ENCODE measurements around the gene IGF2BP2. TPM values are rescaled to one million over a fixed set of nuclear protein-coding genes. Genes with fewer than 3 reads are reported as not detected.

Gene IGF2BP2
- total and polyA plus RNA-seq, 9 of the 15 experiments (the other 6 are each of a cell fraction or from before 2014, with no cell fraction given): 3.2 to 59.6 (median 30.5) TPM

DNA sequence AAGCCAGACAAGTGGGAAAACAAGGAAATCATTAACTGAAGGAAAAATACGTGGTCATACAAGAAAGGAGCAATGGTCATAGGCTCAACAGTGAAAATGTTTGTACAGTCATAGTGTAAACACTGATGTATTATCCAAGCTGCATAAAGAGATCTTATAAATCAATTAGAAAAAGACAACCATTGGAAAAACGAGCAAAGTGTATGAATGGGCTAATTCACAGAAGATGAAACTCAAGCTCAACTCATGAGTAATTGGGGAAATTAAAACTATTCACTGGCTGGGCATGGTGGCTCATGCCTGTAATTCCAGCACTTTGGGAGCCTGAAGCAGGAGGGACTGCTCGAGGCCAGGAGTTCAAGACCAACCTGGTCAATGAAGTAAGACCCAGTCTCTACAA is 6.4 kb upstream of the IGF2BP2 start (continued):
- TF ChIP-seq, protein P1, sequence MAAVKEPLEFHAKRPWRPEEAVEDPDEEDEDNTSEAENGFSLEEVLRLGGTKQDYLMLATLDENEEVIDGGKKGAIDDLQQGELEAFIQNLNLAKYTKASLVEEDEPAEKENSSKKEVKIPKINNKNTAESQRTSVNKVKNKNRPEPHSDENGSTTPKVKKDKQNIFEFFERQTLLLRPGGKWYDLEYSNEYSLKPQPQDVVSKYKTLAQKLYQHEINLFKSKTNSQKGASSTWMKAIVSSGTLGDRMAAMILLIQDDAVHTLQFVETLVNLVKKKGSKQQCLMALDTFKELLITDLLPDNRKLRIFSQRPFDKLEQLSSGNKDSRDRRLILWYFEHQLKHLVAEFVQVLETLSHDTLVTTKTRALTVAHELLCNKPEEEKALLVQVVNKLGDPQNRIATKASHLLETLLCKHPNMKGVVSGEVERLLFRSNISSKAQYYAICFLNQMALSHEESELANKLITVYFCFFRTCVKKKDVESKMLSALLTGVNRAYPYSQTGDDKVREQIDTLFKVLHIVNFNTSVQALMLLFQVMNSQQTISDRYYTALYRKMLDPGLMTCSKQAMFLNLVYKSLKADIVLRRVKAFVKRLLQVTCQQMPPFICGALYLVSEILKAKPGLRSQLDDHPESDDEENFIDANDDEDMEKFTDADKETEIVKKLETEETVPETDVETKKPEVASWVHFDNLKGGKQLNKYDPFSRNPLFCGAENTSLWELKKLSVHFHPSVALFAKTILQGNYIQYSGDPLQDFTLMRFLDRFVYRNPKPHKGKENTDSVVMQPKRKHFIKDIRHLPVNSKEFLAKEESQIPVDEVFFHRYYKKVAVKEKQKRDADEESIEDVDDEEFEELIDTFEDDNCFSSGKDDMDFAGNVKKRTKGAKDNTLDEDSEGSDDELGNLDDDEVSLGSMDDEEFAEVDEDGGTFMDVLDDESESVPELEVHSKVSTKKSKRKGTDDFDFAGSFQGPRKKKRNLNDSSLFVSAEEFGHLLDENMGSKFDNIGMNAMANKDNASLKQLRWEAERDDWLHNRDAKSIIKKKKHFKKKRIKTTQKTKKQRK (IDR thresholded peaks at IDR 0.05; ENCODE audit: borderline replicate concordance, low read depth, low read length): no peak

DNA sequence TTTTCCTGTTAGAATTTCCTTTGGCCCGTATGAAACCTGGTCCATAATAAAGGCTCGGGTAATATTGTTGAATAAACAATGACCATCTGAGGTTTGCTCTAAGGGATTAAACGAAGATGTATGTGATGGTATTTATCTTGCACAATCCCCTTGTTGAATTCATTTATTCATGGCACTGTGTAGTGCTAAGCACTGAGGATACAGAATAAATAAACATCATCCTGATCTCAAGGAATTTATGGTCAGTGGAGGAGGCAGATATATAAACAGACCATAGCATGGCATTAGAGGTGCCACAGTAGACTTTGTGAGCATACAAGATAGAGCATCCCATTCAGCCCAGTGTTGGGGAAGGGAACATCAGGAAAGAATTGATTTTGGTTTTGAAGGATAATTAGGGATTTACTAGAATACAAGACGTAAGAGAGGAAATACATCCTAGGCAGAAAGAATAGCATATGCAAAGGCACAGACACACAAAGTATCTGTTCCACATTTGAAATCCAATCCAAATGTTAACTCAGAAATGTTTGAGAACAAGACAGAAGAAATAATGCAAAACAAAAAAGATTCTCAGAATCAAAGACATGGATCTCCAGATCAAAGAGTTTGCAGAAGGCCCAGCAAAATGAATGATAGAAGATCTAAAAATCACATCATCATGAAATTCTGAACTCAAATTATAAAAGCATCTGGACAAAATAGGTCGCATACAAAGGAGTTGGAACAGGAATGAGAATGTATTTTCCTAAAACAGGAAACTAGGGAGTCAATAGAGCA is 5.4 kb upstream of the IGF2BP2 start:
- ATAC-seq: no peak
- H2AFZ ChIP-seq (ENCODE audit: low read depth, low read length): no peak overlapping the region
- H3K9me1 ChIP-seq (ENCODE audit: control insufficient read depth, insufficient read depth, low read length): no peaks in the 10 kb centered on the region
- H3K27ac ChIP-seq (ENCODE audit: extremely low read depth, low read depth, low read length): no peak overlapping the region
- no peak overlapping the region for H3K9ac ChIP-seq (ENCODE audit: insufficient read depth in 1 of 2, low read depth in 2 of 2, low read length in 2 of 2)
- no peak overlapping the region for H3K4me3 ChIP-seq
- no peaks in the 10 kb centered on the region for H4K20me1 ChIP-seq (replicated peaks; ENCODE audit: control insufficient read depth, insufficient read depth, low read length)
- H3K4me2 ChIP-seq (ENCODE audit: insufficient read depth, low read length): no peak overlapping the region
- 74% methylated on average over 5 of the region's 5 CpGs for WGBS (ENCODE audit: insufficient coverage, low coverage, missing lambda C conversion rate)
- H3K4me1 ChIP-seq (replicated peaks in 1 of 2; ENCODE audit: control insufficient read depth in 2 of 2, insufficient read depth in 2 of 2, low read length in 2 of 2): peaks cover 6 to 11% of the 10 kb centered on the region in 2 experiments; a peak in 4 of 5 replicates
- no TSS peak for BruUV-seq (replicated peaks)
- in situ Hi-C loops (cut with MboI): no loop called here
- DNase-seq (ENCODE audit: extremely low read depth in 1 of 4, low spot score in 3 of 4): no peak
- CTCF ChIA-PET (ENCODE audit: low intra/inter-chr PET ratio): no interaction called here
- no peak for TF ChIP-seq BACH1 (tag; IDR thresholded peaks at IDR 0.05)
- no peak for TF ChIP-seq TAF7 (tag; IDR thresholded peaks at IDR 0.05)
- no peak for TF ChIP-seq HNRNPH1 (optimal IDR thresholded peaks at IDR 0.05; ENCODE audit: low read depth, low read length)
- TF ChIP-seq, protein P2, sequence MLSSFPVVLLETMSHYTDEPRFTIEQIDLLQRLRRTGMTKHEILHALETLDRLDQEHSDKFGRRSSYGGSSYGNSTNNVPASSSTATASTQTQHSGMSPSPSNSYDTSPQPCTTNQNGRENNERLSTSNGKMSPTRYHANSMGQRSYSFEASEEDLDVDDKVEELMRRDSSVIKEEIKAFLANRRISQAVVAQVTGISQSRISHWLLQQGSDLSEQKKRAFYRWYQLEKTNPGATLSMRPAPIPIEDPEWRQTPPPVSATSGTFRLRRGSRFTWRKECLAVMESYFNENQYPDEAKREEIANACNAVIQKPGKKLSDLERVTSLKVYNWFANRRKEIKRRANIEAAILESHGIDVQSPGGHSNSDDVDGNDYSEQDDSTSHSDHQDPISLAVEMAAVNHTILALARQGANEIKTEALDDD (IDR thresholded peaks at IDR 0.05): no peak
- TF ChIP-seq, protein P3, sequence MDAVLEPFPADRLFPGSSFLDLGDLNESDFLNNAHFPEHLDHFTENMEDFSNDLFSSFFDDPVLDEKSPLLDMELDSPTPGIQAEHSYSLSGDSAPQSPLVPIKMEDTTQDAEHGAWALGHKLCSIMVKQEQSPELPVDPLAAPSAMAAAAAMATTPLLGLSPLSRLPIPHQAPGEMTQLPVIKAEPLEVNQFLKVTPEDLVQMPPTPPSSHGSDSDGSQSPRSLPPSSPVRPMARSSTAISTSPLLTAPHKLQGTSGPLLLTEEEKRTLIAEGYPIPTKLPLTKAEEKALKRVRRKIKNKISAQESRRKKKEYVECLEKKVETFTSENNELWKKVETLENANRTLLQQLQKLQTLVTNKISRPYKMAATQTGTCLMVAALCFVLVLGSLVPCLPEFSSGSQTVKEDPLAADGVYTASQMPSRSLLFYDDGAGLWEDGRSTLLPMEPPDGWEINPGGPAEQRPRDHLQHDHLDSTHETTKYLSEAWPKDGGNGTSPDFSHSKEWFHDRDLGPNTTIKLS (IDR thresholded peaks at IDR 0.05; ENCODE audit: borderline replicate concordance, low read depth): no peak
- no peak for TF ChIP-seq CCNT2 (IDR thresholded peaks at IDR 0.05; ENCODE audit: borderline replicate concordance, extremely low read depth, insufficient read length, low read depth, low read length)
- H3K27me3 ChIP-seq (ENCODE audit: control insufficient read depth in 2 of 2, insufficient read depth in 2 of 2, low read length in 2 of 2): no peaks in the 10 kb centered on the region
- H3K9me3 ChIP-seq (replicated peaks; ENCODE audit: control insufficient read depth, insufficient read depth, low read depth, low read length): peaks cover 4% of the 10 kb centered on the region
- no peak for FAIRE-seq
- intact Hi-C loops (cut with micrococcal nuclease): no loop called here
- POLR2A ChIA-PET: interaction anchor here (2.2 kb wide), 1 partner anchor 11 kb away, joined by 7 read pairs; no protein-coding TSS in a partner anchor
- peaks cover 22% of the 10 kb centered on the region; the same call in 2 of the 3 replicates for H3K36me3 ChIP-seq (ENCODE audit: control insufficient read depth, insufficient read depth, low read length)
- H3K79me2 ChIP-seq (ENCODE audit: control insufficient read depth, insufficient read depth, low read length): peaks cover 15% of the 10 kb centered on the region
